HepG2 (cell line): ENCODE measurements around the gene SETD1A. TPM values are rescaled to one million over a fixed set of nuclear protein-coding genes. Genes with fewer than 3 reads are reported as not detected.

Source experiments
- ATAC-seq: fragments of 200-7000 bp; cut with Tn5 transposase; 3 replicates; pipeline ENCODE4 v1.9.1; 2020; ENCODE audit warnings: mild to moderate bottlenecking, moderate library complexity
- BruUV-seq: library from RNA; stranded (reverse); fragments of 400-500 nt; replicated peaks from 2 replicates; lab custom pipeline; 2021; lab: Mats Ljungman, UMichigan
- CTCF ChIA-PET: fragments of 300-600 bp; formaldehyde crosslinking; extraction: SDS; loops from one replicate; lab custom pipeline; 2021; ENCODE audit warnings: low total read pairs, inconsistent platforms, low intra/inter-chr PET ratio; lab: Yijun Ruan, JAX
- POLR2A ChIA-PET: fragments of 350-600 bp; sonication (Branson Sonifier 250); formaldehyde crosslinking; loops from one replicate; lab custom pipeline; 2020; ENCODE audit warnings: antibody characterized with exemption, inconsistent platforms; lab: Yijun Ruan, JAX
- DNase-seq: peaks from one replicate; pipeline ENCODE4 v3.0.0-alpha.2; 2015; ENCODE audit warnings: low spot score
- FAIRE-seq: peaks from 3 replicates; lab custom pipeline; 2011; peaks lifted over from hg19 to GRCh38; lab: Jason Lieb, UNC
- H2AFZ ChIP-seq: one replicate; pipeline ENCODE4 v1.6.1; 2011; ENCODE audit warnings: low read length, inconsistent platforms
- H3K27ac ChIP-seq: fragments of 300-600 bp; 3 replicates; pipeline ENCODE4 v1.8.0; 2011; ENCODE audit warnings: mixed run types, mild to moderate bottlenecking, mixed read lengths, low read length, inconsistent platforms; ENCODE audit not compliant: insufficient read depth; ENCODE audit errors: extremely low read length
- H3K27me3 ChIP-seq, 2 experiments: fragments of 200-600 bp in 1 of 2; 2 replicates in 1 of 2; 3 replicates in 1 of 2; pipeline versions ENCODE4 v1.6.0 to v1.8.0; 2011; ENCODE audit warnings: low read length in 2 of 2, mild to moderate bottlenecking in 2 of 2, moderate library complexity in 2 of 2, inconsistent platforms in 1 of 2; ENCODE audit not compliant: insufficient read depth in 2 of 2, control insufficient read depth in 1 of 2
- H3K36me3 ChIP-seq, 2 experiments: fragments of 200-600 bp in 1 of 2; replicated peaks in 1 of 2; 2 replicates in 1 of 2; 3 replicates in 1 of 2; pipeline versions ENCODE4 v1.5.1 to v1.8.0; 2011; ENCODE audit warnings: low read length in 2 of 2, inconsistent platforms in 1 of 2; ENCODE audit not compliant: insufficient read depth in 2 of 2, control insufficient read depth in 1 of 2
- H3K4me1 ChIP-seq: 2 replicates; pipeline ENCODE4 v1.5.1; 2012; ENCODE audit warnings: low read length, inconsistent platforms; ENCODE audit not compliant: insufficient read depth
- H3K4me2 ChIP-seq: 2 replicates; pipeline ENCODE4 v1.6.0; 2011; ENCODE audit warnings: low read depth, low read length, inconsistent platforms
- H3K4me3 ChIP-seq, 3 experiments: fragments of 200-600 bp in 1 of 3; sonication (generic), shearing (Covaris generic) in 1 of 3; replicated peaks in 1 of 3; 2 replicates each; pipeline ENCODE4 v1.5.1; 2011 to 2016; ENCODE audit warnings: low read length in 3 of 3, inconsistent platforms in 2 of 3, low read depth in 2 of 3, mild to moderate bottlenecking in 2 of 3, control low read depth in 1 of 3, mixed read lengths in 1 of 3; ENCODE audit not compliant: insufficient read depth in 1 of 3
- H3K79me2 ChIP-seq: one replicate; pipeline ENCODE4 v1.6.1; 2011; ENCODE audit warnings: low read length, inconsistent platforms; ENCODE audit not compliant: insufficient read depth
- H3K9ac ChIP-seq: 2 replicates; pipeline ENCODE4 v1.6.0; 2011; ENCODE audit warnings: mild to moderate bottlenecking, low read depth, low read length, inconsistent platforms; ENCODE audit not compliant: insufficient read depth
- H3K9me3 ChIP-seq: 2 replicates; pipeline ENCODE4 v1.5.1; 2012; ENCODE audit warnings: mild to moderate bottlenecking, low read length
- H4K20me1 ChIP-seq: 2 replicates; pipeline ENCODE4 v1.6.0; 2011; ENCODE audit warnings: inconsistent platforms, mild to moderate bottlenecking, low read length, moderate library complexity; ENCODE audit not compliant: insufficient read depth
- ISL2 ChIP-seq: sonication (generic); formaldehyde crosslinking; IDR thresholded peaks from 2 replicates; pipeline ENCODE4 v1.5.0; 2020; ENCODE audit warnings: missing genetic modification reagents
- ZBTB37 ChIP-seq: sonication (generic); formaldehyde crosslinking; IDR thresholded peaks from 2 replicates; pipeline ENCODE4 v1.4.0; 2020; ENCODE audit warnings: mild to moderate bottlenecking, missing genetic modification reagents
- ZNF24 ChIP-seq: fragments of 450-650 bp; IDR thresholded peaks from 2 replicates; pipeline ENCODE4 v1.6.1; 2017; ENCODE audit warnings: antibody characterized with exemption, mild to moderate bottlenecking
- ZNF354B ChIP-seq: sonication (generic); formaldehyde crosslinking; IDR thresholded peaks from 2 replicates; pipeline ENCODE4 v1.8.0; 2022; ENCODE audit warnings: mild to moderate bottlenecking, missing genetic modification reagents
- ZNF414 ChIP-seq: sonication (generic); formaldehyde crosslinking; IDR thresholded peaks from 2 replicates; pipeline ENCODE4 v1.5.0; 2020; ENCODE audit warnings: missing genetic modification reagents
- WGBS: methylation state at CpG from one replicate; pipeline ENCODE4 v1.1.6; 2017; ENCODE audit warnings: low lambda C conversion rate; 5-methylcytosine and 5-hydroxymethylcytosine counted together
- in situ Hi-C: cut with HindIII; loops from 2 replicates; pipeline ENCODE4 v1.10.0; 2017; ENCODE audit warnings: low pct_unique_long_range_greater_than_20kb; ENCODE audit not compliant: extremely low pct_ligation_motif_present
- intact Hi-C: fragments of 100-400 bp; cut with micrococcal nuclease; formaldehyde crosslinking; loops from one replicate; pipeline ENCODE4 v1.10.0; 2022; ENCODE audit not compliant: unreplicated experiment
- polyA plus RNA-seq, 8 experiments: library from polyadenylated mRNA; depleted of rRNA in 3 of 8; stranded (reverse) in 7 of 8; unstranded in 1 of 8; fragments of >200 nt; fragmentation: Illumina TruSeq in 4 of 8; extraction: Trizol in 4 of 8; gene quantifications; 2 replicates each; pipeline versions ENCODE4 v1.2.1 to v1.2.3, GENCODE V29; 2011 to 2016; ENCODE audit warnings: low read depth in 4 of 8, missing spikeins in 1 of 8, mixed read lengths in 1 of 8; ENCODE audit not compliant: insufficient read depth in 1 of 8
- total RNA-seq, 5 experiments: library from RNA; depleted of rRNA; stranded (reverse); fragments of >200 nt; fragmentation: Illumina TruSeq; extraction: Trizol; gene quantifications; 2 replicates each; pipeline ENCODE4 v1.2.3, GENCODE V29; 2016; ENCODE audit warnings: low read depth in 1 of 5
- TF ChIP-seq, protein P1 (sequence below): sonication (generic); formaldehyde crosslinking; IDR thresholded peaks from 2 replicates; pipeline ENCODE4 v1.4.0; 2020; ENCODE audit warnings: mild to moderate bottlenecking, missing genetic modification reagents
- TF ChIP-seq, protein P2 (sequence below): sonication (generic); formaldehyde crosslinking; IDR thresholded peaks from 2 replicates; pipeline ENCODE4 v1.9.0; 2022; ENCODE audit warnings: low read depth, missing genetic modification reagents
- TF ChIP-seq, protein P3 (sequence below): sonication (generic); formaldehyde crosslinking; IDR thresholded peaks from 2 replicates; pipeline ENCODE4 v1.5.1; 2020; ENCODE audit warnings: mild to moderate bottlenecking, missing genetic modification reagents, moderate library complexity

Gene SETD1A
- total and polyA plus RNA-seq, 2 of the 13 experiments (the other 11 are each of a cell fraction or from before 2014, with no cell fraction given), result 3.8 to 5.6 TPM

GRCh38 chr16:30910427-30911029, 47.0 kb upstream of the SETD1A start:
- Histone ChIP-seq H3K9ac (no peak overlapping the region), H3K4me3 (no peak overlapping the region), H3K27ac (no peak overlapping the region), H2AFZ (no peak overlapping the region), H3K36me3 (no peaks in the 10 kb centered on the region), H3K9me3 (no peaks in the 10 kb centered on the region), H4K20me1 (no peaks in the 10 kb centered on the region), H3K4me2 (no peak overlapping the region), H3K4me1 (peaks cover 23% of the 10 kb centered on the region), H3K79me2 (no peaks in the 10 kb centered on the region), H3K27me3 (peaks cover 2 to 19% of the 10 kb centered on the region in 2 experiments; a peak in 4 of 5 replicates)
- FAIRE-seq (no peak), ATAC-seq (no peak), DNase-seq (no peak)
- TF ChIP-seq, protein P1, sequence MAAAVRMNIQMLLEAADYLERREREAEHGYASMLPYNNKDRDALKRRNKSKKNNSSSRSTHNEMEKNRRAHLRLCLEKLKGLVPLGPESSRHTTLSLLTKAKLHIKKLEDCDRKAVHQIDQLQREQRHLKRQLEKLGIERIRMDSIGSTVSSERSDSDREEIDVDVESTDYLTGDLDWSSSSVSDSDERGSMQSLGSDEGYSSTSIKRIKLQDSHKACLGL (CRISPR knock-in tag), result no peak
- TF ChIP-seq ZNF354B (CRISPR knock-in tag) (no peak), ISL2 (CRISPR knock-in tag) (no peak), ZNF24 (no peak), ZNF414 (CRISPR knock-in tag) (no peak), ZBTB37 (CRISPR knock-in tag) (no peak)
- TF ChIP-seq, protein P2, sequence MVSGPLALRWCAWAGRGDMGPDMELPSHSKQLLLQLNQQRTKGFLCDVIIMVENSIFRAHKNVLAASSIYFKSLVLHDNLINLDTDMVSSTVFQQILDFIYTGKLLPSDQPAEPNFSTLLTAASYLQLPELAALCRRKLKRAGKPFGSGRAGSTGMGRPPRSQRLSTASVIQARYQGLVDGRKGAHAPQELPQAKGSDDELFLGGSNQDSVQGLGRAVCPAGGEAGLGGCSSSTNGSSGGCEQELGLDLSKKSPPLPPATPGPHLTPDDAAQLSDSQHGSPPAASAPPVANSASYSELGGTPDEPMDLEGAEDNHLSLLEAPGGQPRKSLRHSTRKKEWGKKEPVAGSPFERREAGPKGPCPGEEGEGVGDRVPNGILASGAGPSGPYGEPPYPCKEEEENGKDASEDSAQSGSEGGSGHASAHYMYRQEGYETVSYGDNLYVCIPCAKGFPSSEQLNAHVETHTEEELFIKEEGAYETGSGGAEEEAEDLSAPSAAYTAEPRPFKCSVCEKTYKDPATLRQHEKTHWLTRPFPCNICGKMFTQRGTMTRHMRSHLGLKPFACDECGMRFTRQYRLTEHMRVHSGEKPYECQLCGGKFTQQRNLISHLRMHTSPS (CRISPR knock-in tag), result no peak
- TF ChIP-seq, protein P3, sequence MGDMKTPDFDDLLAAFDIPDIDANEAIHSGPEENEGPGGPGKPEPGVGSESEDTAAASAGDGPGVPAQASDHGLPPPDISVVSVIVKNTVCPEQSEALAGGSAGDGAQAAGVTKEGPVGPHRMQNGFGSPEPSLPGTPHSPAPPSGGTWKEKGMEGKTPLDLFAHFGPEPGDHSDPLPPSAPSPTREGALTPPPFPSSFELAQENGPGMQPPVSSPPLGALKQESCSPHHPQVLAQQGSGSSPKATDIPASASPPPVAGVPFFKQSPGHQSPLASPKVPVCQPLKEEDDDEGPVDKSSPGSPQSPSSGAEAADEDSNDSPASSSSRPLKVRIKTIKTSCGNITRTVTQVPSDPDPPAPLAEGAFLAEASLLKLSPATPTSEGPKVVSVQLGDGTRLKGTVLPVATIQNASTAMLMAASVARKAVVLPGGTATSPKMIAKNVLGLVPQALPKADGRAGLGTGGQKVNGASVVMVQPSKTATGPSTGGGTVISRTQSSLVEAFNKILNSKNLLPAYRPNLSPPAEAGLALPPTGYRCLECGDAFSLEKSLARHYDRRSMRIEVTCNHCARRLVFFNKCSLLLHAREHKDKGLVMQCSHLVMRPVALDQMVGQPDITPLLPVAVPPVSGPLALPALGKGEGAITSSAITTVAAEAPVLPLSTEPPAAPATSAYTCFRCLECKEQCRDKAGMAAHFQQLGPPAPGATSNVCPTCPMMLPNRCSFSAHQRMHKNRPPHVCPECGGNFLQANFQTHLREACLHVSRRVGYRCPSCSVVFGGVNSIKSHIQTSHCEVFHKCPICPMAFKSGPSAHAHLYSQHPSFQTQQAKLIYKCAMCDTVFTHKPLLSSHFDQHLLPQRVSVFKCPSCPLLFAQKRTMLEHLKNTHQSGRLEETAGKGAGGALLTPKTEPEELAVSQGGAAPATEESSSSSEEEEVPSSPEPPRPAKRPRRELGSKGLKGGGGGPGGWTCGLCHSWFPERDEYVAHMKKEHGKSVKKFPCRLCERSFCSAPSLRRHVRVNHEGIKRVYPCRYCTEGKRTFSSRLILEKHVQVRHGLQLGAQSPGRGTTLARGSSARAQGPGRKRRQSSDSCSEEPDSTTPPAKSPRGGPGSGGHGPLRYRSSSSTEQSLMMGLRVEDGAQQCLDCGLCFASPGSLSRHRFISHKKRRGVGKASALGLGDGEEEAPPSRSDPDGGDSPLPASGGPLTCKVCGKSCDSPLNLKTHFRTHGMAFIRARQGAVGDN (CRISPR knock-in tag), result peak; percentile 30
- CTCF ChIA-PET, result no interaction called here
- in situ Hi-C loops, result no loop called here
- BruUV-seq, result no TSS peak
- intact Hi-C loops, result no loop called here
- 20% methylated on average over 16 of the region's 18 CpGs for WGBS
- POLR2A ChIA-PET, result no interaction called here
